WTC11 (cell line): ENCODE measurements around the gene CEP19. TPM values are rescaled to one million over a fixed set of nuclear protein-coding genes. Genes with fewer than 3 reads are reported as not detected.

Experiments used
- ATAC-seq: fragments of 200-7000 bp; cut with Tn5 transposase; 2 replicates; pipeline ENCODE4 v1.10.0; 2021; ENCODE audit warnings: mild to moderate bottlenecking, moderate library complexity
- CTCF ChIA-PET: fragments of 300-600 bp; sonication (Branson Sonifier 250); formaldehyde crosslinking; loops from one replicate; lab custom pipeline; 2021; ENCODE audit warnings: antibody characterized with exemption; lab: Charles Lee
- POLR2A ChIA-PET: fragments of 350-600 bp; sonication (Branson Sonifier 250); formaldehyde crosslinking; loops from one replicate; lab custom pipeline; 2021; ENCODE audit warnings: antibody characterized with exemption; lab: Charles Lee
- DNase-seq: peaks from one replicate; pipeline ENCODE4 v3.0.0; 2021; ENCODE audit warnings: low spot score
- H3K27ac Mint-ChIP-seq: 2 replicates; pipeline ENCODE4 v1.8.0; 2021; ENCODE audit warnings: mixed read lengths
- H3K27me3 Mint-ChIP-seq: 2 replicates; pipeline ENCODE4 v1.8.0; 2021; ENCODE audit warnings: low read depth, mild to moderate bottlenecking, moderate library complexity, mixed read lengths
- H3K36me3 Mint-ChIP-seq: 2 replicates; pipeline ENCODE4 v1.8.0; 2021; ENCODE audit warnings: mixed read lengths
- H3K4me1 Mint-ChIP-seq: 2 replicates; pipeline ENCODE4 v1.8.0; 2022; ENCODE audit warnings: mixed read lengths
- H3K4me3 Mint-ChIP-seq: 2 replicates; pipeline ENCODE4 v1.8.0; 2021; ENCODE audit warnings: mild to moderate bottlenecking, moderate library complexity, mixed read lengths
- H3K9me3 Mint-ChIP-seq: 2 replicates; pipeline ENCODE4 v1.8.0; 2021; ENCODE audit warnings: mixed read lengths
- ATF1 ChIP-seq: sonication (generic); formaldehyde crosslinking; IDR thresholded peaks from 2 replicates; pipeline ENCODE4 v1.8.1; 2023; ENCODE audit warnings: mild to moderate bottlenecking, moderate library complexity, missing genetic modification reagents
- CBFB ChIP-seq: sonication (generic); formaldehyde crosslinking; IDR thresholded peaks from 2 replicates; pipeline ENCODE4 v1.8.1; 2022; ENCODE audit warnings: mild to moderate bottlenecking, low read depth, missing genetic modification reagents
- ESRRA ChIP-seq: sonication (generic); formaldehyde crosslinking; IDR thresholded peaks from 2 replicates; pipeline ENCODE4 v1.8.1; 2022; ENCODE audit warnings: mild to moderate bottlenecking, missing genetic modification reagents, borderline replicate concordance
- KAT7 ChIP-seq: sonication (generic); formaldehyde crosslinking; IDR thresholded peaks from 2 replicates; pipeline ENCODE4 v1.8.1; 2023; ENCODE audit warnings: missing genetic modification reagents, mild to moderate bottlenecking, borderline replicate concordance
- NFE2L1 ChIP-seq: sonication (generic); formaldehyde crosslinking; IDR thresholded peaks from 2 replicates; pipeline ENCODE4 v1.8.1; 2023; ENCODE audit warnings: missing genetic modification reagents
- NR1H2 ChIP-seq: sonication (generic); formaldehyde crosslinking; IDR thresholded peaks from 2 replicates; pipeline ENCODE4 v1.9.0; 2021; ENCODE audit warnings: mild to moderate bottlenecking, moderate library complexity, missing genetic modification reagents
- RELA ChIP-seq: sonication (generic); formaldehyde crosslinking; IDR thresholded peaks from 2 replicates; pipeline ENCODE4 v1.8.1; 2022; ENCODE audit warnings: missing genetic modification reagents, mild to moderate bottlenecking, borderline replicate concordance
- SP1 ChIP-seq: sonication (generic); formaldehyde crosslinking; conservative IDR thresholded peaks from 2 replicates; pipeline ENCODE4 v1.8.1; 2022; ENCODE audit warnings: missing genetic modification reagents
- ZNF219 ChIP-seq: sonication (generic); formaldehyde crosslinking; IDR thresholded peaks from 2 replicates; pipeline ENCODE4 v1.8.0; 2023; ENCODE audit warnings: missing genetic modification reagents, mild to moderate bottlenecking, borderline replicate concordance
- ZNF416 ChIP-seq: fragments of 250-450 bp; sonication (Bioruptor Pico); IDR thresholded peaks from 2 replicates; pipeline ENCODE4 v1.9.0; 2021; ENCODE audit warnings: mild to moderate bottlenecking, inconsistent platforms
- ZNF671 ChIP-seq: fragments of 250-450 bp; sonication (Bioruptor Pico); IDR thresholded peaks from 2 replicates; pipeline ENCODE4 v1.8.0; 2021; ENCODE audit warnings: mild to moderate bottlenecking
- total RNA-seq: library from RNA; stranded (reverse); gene quantifications from 3 replicates; pipeline ENCODE4 v1.2.3, GENCODE V29; 2021
- TF ChIP-seq, protein P1 (sequence below): sonication (generic); formaldehyde crosslinking; IDR thresholded peaks from 2 replicates; pipeline ENCODE4 v1.8.1; 2023; ENCODE audit warnings: mild to moderate bottlenecking, missing genetic modification reagents
- TF ChIP-seq, protein P2 (sequence below): fragments of 250-450 bp; sonication (Bioruptor Pico); conservative IDR thresholded peaks from 2 replicates; pipeline ENCODE4 v1.9.0; 2021; ENCODE audit warnings: mild to moderate bottlenecking
- TF ChIP-seq, protein P3 (sequence below): fragments of 250-450 bp; sonication (Bioruptor Pico); IDR thresholded peaks from 2 replicates; pipeline ENCODE4 v1.9.0; 2021; ENCODE audit warnings: mild to moderate bottlenecking
- TF ChIP-seq, protein P4 (sequence below): sonication (generic); formaldehyde crosslinking; IDR thresholded peaks from 2 replicates; pipeline ENCODE4 v1.8.1; 2023; ENCODE audit warnings: mild to moderate bottlenecking, missing genetic modification reagents, moderate library complexity
- TF ChIP-seq, protein P5 (sequence below): sonication (generic); formaldehyde crosslinking; IDR thresholded peaks from 2 replicates; pipeline ENCODE4 v1.8.1; 2022; ENCODE audit warnings: mild to moderate bottlenecking, moderate library complexity, missing genetic modification reagents
- TF ChIP-seq, protein P6 (sequence below): sonication (generic); formaldehyde crosslinking; IDR thresholded peaks from 2 replicates; pipeline ENCODE4 v1.8.0; 2023; ENCODE audit warnings: mild to moderate bottlenecking, missing genetic modification reagents
- TF ChIP-seq, protein P7 (sequence below): sonication (generic); formaldehyde crosslinking; IDR thresholded peaks from 2 replicates; pipeline ENCODE4 v1.8.1; 2022; ENCODE audit warnings: low read depth, mild to moderate bottlenecking, moderate library complexity, missing genetic modification reagents, borderline replicate concordance
- TF ChIP-seq, protein P8 (sequence below): sonication (generic); formaldehyde crosslinking; conservative IDR thresholded peaks from 2 replicates; pipeline ENCODE4 v1.8.1; 2023; ENCODE audit warnings: mild to moderate bottlenecking, low read depth, missing genetic modification reagents, moderate library complexity
- TF ChIP-seq, protein P9 (sequence below): fragments of 250-450 bp; sonication (Bioruptor Pico); IDR thresholded peaks from 2 replicates; pipeline ENCODE4 v1.9.0; 2021; ENCODE audit warnings: mild to moderate bottlenecking

CEP19 gene
- total RNA-seq, 1 experiment from 2014 or later, result 1.5 TPM

DNA sequence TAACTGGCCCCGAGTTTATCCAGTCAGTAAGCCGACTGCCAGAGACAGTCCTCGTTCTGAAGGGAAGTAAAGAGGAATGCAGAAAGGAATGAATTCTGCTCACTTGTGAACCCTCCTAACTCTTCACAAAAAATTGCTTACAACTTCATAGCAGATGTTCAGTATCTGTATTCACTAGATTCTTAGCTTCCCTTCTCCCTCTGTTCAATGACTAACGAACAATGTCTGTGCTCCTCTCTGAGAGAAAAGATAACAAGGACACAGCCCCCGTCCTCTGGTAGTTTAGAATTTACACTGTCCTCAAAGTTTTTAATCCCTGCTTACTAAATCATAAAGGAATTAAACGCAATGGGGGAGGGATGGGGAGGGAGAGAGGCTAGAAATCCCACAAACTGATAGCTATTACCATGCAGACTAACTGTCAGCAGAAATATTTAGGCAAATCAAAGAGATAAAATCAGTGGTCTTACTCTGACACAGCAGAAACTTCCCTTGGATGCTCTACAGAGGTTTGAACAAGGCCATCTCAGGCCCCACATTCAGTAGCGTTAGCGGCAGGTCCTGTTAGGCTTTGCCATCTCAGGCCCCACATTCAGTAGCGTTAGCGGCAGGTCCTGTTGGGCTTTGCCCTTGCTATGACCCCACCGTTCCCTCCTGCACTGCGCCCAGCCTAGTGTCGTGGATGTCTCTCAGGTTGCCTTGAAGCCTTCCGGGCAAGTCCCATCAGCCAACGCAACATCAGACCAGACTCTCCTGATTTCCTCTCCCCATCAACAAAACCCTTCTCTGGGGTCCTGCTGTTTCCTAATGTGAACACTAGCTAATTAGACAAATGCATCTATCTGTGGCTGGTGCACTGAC, 49.1 kb downstream of the CEP19 start:
- H3K9me3 Mint-ChIP-seq, result no peaks in the 10 kb centered on the region
- ChIA-PET POLR2A (interaction anchor here (1.2 kb wide), 1 partner anchor 30 kb away, joined by 3 read pairs; no protein-coding TSS in a partner anchor), CTCF (no interaction called here)
- no peak for DNase-seq
- no peak overlapping the region for H3K4me3 Mint-ChIP-seq
- peaks cover 21% of the 10 kb centered on the region for H3K4me1 Mint-ChIP-seq
- no peaks in the 10 kb centered on the region for H3K36me3 Mint-ChIP-seq
- no peaks in the 10 kb centered on the region for H3K27me3 Mint-ChIP-seq
- H3K27ac Mint-ChIP-seq, result no peak overlapping the region
- TF ChIP-seq, protein P1, sequence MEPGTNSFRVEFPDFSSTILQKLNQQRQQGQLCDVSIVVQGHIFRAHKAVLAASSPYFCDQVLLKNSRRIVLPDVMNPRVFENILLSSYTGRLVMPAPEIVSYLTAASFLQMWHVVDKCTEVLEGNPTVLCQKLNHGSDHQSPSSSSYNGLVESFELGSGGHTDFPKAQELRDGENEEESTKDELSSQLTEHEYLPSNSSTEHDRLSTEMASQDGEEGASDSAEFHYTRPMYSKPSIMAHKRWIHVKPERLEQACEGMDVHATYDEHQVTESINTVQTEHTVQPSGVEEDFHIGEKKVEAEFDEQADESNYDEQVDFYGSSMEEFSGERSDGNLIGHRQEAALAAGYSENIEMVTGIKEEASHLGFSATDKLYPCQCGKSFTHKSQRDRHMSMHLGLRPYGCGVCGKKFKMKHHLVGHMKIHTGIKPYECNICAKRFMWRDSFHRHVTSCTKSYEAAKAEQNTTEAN (CRISPR knock-in tag), result no peak
- TF ChIP-seq CBFB (CRISPR knock-in tag), result no peak
- no peak for TF ChIP-seq NFE2L1 (CRISPR knock-in tag)
- TF ChIP-seq ZNF671 (CRISPR knock-in tag), result no peak
- TF ChIP-seq, protein P2, sequence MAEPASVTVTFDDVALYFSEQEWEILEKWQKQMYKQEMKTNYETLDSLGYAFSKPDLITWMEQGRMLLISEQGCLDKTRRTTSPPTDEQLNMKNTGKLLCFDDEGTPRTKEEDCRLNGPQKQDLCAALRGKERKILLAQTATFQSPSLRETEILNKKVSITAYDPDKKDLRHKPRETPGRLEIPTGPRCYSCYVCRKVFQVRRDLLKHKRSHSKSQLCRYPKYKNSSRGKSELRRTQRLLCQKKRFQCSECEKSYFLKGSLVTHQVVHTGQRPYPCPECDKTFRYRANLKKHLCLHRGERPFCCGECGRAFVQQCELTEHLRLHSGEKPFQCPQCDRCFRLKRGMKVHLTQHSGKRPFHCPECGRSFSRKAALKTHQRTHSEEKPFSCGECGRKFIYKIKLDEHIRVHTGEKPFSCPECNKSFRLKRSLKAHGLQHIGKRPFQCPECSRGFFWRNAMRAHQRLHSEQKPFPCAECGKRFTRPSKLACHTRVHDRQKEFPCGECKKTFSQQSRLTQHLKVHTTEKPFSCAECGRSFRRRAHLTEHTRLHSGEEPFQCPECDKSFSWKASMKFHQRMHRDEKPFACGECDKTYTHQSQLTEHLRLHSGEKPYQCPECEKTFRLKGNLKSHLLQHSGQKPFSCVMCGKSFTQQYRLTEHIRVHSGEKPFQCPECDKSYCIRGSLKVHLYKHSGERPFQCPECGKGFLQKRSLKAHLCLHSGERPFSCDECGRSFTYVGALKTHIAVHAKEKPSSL (CRISPR knock-in tag), result no peak
- no peak for TF ChIP-seq ZNF219 (CRISPR knock-in tag)
- TF ChIP-seq RELA (CRISPR knock-in tag), result no peak
- TF ChIP-seq, protein P3, sequence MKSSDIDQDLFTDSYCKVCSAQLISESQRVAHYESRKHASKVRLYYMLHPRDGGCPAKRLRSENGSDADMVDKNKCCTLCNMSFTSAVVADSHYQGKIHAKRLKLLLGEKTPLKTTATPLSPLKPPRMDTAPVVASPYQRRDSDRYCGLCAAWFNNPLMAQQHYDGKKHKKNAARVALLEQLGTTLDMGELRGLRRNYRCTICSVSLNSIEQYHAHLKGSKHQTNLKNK (CRISPR knock-in tag), result no peak
- TF ChIP-seq ATF1, result no peak
- TF ChIP-seq, protein P4, sequence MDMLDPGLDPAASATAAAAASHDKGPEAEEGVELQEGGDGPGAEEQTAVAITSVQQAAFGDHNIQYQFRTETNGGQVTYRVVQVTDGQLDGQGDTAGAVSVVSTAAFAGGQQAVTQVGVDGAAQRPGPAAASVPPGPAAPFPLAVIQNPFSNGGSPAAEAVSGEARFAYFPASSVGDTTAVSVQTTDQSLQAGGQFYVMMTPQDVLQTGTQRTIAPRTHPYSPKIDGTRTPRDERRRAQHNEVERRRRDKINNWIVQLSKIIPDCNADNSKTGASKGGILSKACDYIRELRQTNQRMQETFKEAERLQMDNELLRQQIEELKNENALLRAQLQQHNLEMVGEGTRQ (CRISPR knock-in tag), result no peak
- TF ChIP-seq, protein P5, sequence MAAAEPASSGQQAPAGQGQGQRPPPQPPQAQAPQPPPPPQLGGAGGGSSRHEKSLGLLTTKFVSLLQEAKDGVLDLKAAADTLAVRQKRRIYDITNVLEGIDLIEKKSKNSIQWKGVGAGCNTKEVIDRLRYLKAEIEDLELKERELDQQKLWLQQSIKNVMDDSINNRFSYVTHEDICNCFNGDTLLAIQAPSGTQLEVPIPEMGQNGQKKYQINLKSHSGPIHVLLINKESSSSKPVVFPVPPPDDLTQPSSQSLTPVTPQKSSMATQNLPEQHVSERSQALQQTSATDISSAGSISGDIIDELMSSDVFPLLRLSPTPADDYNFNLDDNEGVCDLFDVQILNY (CRISPR knock-in tag), result no peak
- no peak for TF ChIP-seq ESRRA
- no peak for TF ChIP-seq KAT7 (CRISPR knock-in tag)
- TF ChIP-seq NR1H2 (CRISPR knock-in tag), result no peak
- TF ChIP-seq, protein P6, sequence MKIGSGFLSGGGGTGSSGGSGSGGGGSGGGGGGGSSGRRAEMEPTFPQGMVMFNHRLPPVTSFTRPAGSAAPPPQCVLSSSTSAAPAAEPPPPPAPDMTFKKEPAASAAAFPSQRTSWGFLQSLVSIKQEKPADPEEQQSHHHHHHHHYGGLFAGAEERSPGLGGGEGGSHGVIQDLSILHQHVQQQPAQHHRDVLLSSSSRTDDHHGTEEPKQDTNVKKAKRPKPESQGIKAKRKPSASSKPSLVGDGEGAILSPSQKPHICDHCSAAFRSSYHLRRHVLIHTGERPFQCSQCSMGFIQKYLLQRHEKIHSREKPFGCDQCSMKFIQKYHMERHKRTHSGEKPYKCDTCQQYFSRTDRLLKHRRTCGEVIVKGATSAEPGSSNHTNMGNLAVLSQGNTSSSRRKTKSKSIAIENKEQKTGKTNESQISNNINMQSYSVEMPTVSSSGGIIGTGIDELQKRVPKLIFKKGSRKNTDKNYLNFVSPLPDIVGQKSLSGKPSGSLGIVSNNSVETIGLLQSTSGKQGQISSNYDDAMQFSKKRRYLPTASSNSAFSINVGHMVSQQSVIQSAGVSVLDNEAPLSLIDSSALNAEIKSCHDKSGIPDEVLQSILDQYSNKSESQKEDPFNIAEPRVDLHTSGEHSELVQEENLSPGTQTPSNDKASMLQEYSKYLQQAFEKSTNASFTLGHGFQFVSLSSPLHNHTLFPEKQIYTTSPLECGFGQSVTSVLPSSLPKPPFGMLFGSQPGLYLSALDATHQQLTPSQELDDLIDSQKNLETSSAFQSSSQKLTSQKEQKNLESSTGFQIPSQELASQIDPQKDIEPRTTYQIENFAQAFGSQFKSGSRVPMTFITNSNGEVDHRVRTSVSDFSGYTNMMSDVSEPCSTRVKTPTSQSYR, result no peak
- TF ChIP-seq, protein P7, sequence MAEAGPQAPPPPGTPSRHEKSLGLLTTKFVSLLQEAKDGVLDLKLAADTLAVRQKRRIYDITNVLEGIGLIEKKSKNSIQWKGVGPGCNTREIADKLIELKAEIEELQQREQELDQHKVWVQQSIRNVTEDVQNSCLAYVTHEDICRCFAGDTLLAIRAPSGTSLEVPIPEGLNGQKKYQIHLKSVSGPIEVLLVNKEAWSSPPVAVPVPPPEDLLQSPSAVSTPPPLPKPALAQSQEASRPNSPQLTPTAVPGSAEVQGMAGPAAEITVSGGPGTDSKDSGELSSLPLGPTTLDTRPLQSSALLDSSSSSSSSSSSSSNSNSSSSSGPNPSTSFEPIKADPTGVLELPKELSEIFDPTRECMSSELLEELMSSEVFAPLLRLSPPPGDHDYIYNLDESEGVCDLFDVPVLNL (CRISPR knock-in tag), result no peak
- no peak for TF ChIP-seq ZNF416
- TF ChIP-seq, protein P8, sequence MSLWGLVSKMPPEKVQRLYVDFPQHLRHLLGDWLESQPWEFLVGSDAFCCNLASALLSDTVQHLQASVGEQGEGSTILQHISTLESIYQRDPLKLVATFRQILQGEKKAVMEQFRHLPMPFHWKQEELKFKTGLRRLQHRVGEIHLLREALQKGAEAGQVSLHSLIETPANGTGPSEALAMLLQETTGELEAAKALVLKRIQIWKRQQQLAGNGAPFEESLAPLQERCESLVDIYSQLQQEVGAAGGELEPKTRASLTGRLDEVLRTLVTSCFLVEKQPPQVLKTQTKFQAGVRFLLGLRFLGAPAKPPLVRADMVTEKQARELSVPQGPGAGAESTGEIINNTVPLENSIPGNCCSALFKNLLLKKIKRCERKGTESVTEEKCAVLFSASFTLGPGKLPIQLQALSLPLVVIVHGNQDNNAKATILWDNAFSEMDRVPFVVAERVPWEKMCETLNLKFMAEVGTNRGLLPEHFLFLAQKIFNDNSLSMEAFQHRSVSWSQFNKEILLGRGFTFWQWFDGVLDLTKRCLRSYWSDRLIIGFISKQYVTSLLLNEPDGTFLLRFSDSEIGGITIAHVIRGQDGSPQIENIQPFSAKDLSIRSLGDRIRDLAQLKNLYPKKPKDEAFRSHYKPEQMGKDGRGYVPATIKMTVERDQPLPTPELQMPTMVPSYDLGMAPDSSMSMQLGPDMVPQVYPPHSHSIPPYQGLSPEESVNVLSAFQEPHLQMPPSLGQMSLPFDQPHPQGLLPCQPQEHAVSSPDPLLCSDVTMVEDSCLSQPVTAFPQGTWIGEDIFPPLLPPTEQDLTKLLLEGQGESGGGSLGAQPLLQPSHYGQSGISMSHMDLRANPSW (CRISPR knock-in tag), result no peak
- TF ChIP-seq, protein P9, sequence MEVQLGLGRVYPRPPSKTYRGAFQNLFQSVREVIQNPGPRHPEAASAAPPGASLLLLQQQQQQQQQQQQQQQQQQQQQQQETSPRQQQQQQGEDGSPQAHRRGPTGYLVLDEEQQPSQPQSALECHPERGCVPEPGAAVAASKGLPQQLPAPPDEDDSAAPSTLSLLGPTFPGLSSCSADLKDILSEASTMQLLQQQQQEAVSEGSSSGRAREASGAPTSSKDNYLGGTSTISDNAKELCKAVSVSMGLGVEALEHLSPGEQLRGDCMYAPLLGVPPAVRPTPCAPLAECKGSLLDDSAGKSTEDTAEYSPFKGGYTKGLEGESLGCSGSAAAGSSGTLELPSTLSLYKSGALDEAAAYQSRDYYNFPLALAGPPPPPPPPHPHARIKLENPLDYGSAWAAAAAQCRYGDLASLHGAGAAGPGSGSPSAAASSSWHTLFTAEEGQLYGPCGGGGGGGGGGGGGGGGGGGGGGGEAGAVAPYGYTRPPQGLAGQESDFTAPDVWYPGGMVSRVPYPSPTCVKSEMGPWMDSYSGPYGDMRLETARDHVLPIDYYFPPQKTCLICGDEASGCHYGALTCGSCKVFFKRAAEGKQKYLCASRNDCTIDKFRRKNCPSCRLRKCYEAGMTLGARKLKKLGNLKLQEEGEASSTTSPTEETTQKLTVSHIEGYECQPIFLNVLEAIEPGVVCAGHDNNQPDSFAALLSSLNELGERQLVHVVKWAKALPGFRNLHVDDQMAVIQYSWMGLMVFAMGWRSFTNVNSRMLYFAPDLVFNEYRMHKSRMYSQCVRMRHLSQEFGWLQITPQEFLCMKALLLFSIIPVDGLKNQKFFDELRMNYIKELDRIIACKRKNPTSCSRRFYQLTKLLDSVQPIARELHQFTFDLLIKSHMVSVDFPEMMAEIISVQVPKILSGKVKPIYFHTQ (CRISPR knock-in tag), result no peak
- no peak for TF ChIP-seq SP1 (CRISPR knock-in tag)
- TF ChIP-seq, all 79 proteins: peak for 0
- ATAC-seq, result no peak
